CD4-positive, alpha-beta T cell treated with Interleukin-2 at 100 ng/mL for 4 hours (primary cell): ENCODE measurements around the gene TMEM72.

Experiments used
- DNase-seq: peaks from one replicate; pipeline ENCODE4 v3.0.0-alpha.2; 2020; ENCODE audit warnings: low spot score

Gene TMEM72

GRCh38 chr10:44968091-44968490 is 57.0 kb downstream of the TMEM72 start:
- peak; percentile 15 for DNase-seq

DNA sequence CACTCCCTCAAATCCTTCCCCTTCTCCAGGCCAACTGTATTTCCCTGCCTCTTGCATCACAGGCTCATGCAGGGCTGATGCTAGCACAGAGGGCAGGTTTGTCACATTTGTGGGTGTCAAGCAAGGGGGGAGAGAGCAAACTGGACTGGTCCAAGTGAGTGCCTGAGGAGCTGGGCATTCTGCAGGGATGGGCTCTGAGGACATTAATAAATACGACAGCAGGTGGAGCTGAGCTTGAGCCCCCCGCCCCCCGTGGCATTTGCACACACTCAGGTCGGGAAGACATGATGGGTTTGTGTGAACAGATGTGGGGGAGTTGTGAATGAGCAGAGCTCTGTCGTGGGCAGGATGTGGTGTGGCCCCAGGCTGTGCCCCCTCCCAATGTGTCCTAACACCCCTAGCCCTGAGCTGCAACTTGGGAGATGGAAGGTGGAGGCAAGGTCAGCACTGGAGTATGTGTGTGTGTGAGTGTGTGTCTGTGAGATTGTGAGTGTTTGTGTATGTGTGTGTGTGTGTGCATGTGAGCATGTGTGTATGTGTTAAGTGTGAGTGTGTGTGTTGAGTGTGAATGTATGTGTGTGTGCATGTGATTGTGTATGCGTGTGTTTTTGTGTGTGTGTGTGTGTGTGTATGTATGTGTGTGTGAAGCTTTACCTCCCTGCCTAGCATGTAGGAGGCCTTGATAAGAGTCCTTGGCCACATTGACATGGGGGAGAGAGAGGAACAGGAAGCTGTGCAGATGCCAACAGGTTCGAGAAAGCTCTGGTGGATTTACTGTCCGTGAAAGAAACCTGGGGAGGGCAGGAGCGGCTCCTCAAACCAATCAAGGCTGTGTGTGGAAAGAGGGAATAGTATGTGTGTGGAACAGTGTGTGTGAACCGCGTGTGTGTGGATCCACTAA is 57.6 kb downstream of the TMEM72 start:
- peak; percentile 32 for DNase-seq

DNA sequence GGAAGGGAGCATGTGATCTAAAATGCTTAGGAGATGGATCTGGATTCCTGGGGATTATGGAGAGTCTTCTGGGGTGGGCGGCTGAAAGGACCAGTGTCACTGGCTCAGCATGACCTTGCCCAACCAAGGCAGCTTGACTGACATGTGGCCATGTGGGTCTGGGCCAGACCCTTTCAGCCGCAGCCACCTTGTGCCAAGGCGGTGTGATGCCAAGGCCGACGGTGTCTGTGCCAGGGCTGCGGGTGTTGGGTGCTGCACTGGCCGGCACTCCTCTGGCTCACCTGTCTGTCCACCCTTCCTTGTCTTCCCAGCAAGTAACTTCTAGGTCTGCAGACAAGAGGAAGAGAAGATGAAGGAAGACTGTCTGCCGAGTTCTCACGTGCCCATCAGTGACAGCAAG is 58.7 kb downstream of the TMEM72 start:
- DNase-seq, result no peak

DNA sequence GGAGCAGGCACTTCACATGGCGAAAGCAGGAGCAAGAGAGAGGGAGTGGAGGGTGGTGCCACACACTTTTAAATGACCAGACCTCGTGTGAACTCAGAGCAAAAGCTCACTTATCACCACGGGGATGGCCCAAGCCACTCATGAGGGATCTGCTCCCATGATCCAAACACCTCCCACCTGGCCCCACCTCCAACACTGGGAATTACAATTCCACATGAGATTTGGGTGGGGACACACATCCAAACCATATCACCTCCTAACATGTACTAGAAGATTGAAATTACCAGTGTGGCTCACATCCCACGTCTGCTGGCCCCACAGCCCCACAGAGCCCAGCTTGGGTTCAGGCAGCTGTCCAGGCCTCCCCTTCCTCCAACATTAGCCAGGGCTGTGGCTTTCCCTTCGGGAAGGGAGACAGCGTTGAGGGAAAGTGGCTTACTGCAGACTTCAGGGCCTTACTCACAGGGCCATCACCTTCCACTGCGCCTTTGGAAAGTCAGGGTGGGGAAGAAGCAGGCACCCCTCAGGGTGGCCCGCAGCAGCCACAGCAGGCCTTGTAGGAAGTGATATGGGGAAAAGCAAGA is 59.8 kb downstream of the TMEM72 start:
- DNase-seq, result no peak

- no peak for DNase-seq
These were observed 60.3 kb downstream of the TMEM72 start for GRCh38 chr10:44971434-44971833.

DNA sequence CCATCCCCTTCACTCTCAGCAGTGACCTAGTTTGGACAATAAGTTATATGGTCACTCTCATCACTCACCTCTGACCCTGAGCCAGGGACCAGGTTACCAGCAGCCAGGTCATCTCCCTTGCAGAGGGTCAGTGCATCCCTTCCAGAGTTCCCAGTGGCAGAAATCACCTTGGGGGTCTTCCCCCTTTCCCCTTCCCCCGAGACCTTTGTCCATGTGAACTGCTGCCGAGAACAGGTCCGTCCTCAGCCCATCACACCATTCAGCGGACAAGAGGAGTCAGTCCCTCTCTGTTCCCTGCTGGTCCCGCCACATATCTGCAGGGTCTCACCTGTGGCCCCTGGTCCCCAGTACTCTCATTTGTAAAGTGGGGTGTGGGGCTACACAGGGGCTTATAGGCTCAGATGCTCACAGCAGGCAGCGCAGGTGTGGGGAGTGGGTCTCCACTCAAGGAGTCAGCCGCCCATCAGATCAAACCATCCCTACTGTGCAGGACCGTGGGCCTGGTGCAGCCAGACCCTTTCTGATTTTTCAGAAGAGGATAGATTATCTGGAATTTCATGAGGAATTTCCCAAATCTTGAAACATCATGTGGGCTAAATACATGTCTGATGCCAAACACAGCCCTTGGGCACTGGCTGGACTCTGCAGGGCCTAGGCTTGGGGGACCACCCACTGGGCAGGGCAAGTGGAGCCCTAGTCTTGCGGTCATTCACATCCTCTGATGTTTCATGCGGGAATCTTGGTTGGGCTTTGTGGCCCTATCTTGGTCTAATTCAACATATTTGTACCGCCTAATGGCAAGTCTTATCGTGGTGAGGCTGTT is 61.0 kb downstream of the TMEM72 start:
- DNase-seq, result no peak

GRCh38 chr10:44972874-44973306 is 61.8 kb downstream of the TMEM72 start:
- no peak for DNase-seq

DNA sequence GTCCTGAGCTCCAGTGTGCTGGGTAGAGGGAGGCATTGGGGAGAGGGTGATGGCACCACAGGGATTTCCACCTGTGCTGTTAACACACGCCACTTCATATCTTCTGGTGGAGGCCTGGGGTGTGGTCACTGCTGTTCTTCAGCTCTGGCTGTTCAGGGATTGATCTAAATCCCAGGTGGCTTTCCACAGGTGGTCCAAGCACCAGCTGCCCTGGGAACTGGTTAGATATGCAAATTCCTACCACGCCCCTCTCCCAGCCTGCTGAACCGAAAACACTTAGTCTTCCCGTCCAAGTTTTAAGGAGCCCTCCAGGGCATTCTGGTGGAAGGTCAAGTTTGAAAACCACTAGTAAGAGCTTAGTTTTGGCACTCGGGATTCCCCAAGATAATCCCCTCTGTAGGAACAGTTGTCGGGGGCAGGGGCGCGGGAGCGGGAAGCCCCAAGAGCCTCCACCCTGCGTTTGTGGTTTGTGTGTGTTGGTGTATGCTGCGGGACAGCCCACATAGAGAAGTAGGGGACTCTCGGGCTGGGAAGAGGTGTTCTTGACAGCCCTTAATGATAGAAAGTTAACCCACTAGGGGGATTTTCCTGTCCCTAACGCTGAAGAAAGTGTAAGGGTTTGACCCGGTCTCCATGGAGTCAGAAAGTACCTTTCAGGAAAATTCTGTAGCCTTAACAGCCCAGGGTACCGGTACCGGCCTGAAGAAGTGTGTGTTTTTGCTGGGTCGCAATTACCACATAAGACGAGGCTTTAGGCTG is 62.4 kb downstream of the TMEM72 start:
- no peak for DNase-seq

- DNase-seq, result no peak
These were observed 63.0 kb downstream of the TMEM72 start for GRCh38 chr10:44974082-44974627.

DNA sequence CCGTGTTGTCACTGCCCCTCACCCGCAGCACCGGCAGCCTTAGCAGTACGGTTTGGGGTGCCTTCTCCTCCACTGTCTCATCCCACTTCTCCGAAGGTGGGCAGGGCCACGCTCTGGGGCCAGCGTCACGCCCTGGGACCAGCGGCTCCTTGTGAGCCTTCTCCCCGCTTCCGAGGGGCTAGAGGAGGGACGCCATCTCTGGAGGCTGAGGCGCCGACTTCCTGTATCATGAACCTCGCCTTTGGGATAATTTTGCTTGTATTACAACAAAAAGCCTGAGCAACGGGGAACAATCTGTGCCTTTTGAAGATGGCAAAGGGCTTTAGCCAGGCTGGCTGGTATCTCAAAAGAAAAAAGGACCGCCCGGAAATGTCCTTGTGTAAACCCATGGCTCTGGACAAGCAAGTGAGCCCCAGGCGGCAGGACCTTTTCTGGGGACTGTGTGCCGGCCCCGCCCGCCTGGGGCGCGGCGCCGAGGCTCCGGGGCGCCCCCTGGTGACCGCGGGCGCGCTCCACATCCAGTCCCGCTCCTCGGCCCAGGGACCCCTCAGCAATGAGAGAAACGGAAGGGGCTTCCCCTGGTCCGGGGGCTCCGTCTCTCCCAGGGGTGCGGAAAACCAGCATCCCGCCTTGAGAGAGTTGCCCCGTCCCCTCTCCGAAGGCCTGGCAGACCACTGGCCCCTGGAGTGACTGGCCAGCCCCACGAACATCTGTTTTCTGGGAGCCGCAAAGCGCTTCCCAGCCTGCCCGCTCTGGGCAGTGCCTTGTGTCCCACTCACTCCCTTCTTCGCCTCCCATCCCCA is 63.7 kb downstream of the TMEM72 start:
- peak; percentile 66 for DNase-seq

DNA sequence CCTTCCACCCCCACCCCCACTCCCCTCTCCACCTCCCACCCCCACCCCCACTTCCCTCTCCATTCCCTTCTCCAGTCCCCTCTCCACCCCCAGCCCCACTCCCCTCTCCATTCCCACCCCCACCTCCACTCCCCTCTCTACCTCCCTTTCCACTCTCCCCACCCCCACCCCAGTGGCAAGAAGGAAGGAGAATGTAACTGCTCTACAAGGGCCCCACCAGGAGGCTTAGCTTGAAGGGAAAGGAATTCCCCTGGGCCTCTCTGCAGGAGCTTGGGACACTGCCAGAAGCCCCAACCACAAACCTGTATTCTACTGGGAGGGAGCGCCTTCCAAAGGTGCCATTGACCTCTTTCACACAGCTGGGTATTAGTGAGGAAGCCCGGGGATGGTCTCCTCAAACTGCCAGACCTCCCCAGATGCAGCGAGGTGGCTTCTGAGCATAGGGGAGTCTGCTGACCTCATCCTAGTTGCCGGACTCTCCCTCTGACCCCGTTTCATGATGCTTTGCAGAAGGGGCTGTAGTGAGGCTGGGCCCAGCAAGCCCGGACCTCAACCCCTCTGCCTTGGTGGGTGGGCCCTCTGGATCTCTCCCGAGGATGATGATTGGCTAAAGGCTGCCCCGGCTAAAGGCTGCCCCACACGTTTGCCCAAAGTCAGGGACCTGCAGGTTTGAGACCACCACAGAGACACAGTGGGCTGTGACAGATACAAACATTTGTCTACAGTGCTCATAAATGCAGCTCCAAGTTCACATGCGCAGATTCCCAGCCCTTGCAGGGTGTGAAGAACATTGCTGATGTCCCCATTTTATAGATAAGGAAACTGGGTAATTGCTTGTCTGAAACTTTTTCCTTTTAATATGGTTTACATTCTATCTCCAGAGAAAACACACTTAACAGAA is 64.5 kb downstream of the TMEM72 start:
- no peak for DNase-seq

- no peak for DNase-seq
These were observed 65.4 kb downstream of the TMEM72 start for GRCh38 chr10:44976352-44977198.

- no peak for DNase-seq
These were observed 66.4 kb downstream of the TMEM72 start for GRCh38 chr10:44977287-44978212.

GRCh38 chr10:44978213-44978569 is 67.1 kb downstream of the TMEM72 start:
- no peak for DNase-seq

DNA sequence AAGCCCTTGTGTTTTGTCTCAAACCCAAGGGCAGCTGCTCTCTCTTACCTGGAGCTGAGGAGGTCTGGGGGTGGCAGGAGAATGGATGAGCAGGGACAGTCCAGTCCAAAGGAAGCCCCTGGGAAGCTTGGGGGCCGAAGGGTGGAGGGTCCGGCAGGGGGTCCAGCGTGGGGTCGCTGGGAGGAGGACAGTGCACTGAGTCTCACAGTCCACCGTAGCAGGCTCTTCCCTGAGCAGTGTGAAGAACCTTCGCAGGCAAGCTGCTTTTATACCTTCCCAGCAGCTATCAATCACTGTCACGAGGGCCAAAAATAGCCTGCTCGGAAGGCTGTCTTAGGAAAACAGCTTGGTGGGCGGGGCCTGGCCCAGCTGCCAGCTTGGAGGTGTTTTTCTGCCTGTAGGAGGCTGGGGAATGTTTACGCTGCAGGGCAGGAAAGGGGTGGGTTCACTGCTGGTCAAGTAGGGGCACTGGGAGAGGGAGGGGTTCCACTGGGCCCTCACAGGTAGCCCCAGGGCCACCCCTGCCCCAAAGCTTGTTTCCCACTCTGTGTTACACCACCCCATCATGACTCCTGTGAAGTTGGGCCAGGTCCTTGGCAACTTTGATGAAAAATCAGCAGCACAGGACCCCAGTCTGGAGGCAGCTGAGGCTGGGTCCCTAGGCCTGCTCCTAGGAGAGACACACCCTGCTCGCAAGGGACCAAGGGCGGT is 67.6 kb downstream of the TMEM72 start, which contains the start of gene DEPP1:
Gene DEPP1 (minus strand): TSS at position 240 of the 711 bp plus-strand sequence. CDS start 779 bp downstream, outside the sequence.
- no peak for DNase-seq

GRCh38 chr10:44979281-44980191 is 68.4 kb downstream of the TMEM72 start:
- no peak for DNase-seq
